Dedifferentiated amniotic fluid mesenchymal stem cell (primary cell): Measurements from ENCODE around the gene LHFPL3.
"Not testable (repeated sequence)": the region's sequence is repeated elsewhere in the genome, so short reads cannot be mapped to it uniquely, and the experiment has no call there.

Experiments
- DNase-seq: peaks from one replicate; pipeline ENCODE4 v3.0.0-alpha.2; 2016; ENCODE audit errors: extremely low spot score

The LHFPL3 gene

GRCh38 chr7:104584620-104585019 is 256.2 kb downstream of the LHFPL3 start:
- DNase-seq, result no peak

- DNase-seq, result not testable (repeated sequence)
Measured at GRCh38 chr7:104595591-104595990, 267.2 kb downstream of the LHFPL3 start.

GRCh38 chr7:104603957-104604356 is 275.6 kb downstream of the LHFPL3 start:
- DNase-seq, result no peak

- DNase-seq, result no peak
Measured at GRCh38 chr7:104604706-104605105, 276.3 kb downstream of the LHFPL3 start.

GRCh38 chr7:104621321-104621720 is 292.9 kb downstream of the LHFPL3 start:
- no peak for DNase-seq

GRCh38 chr7:104625956-104626355 is 297.6 kb downstream of the LHFPL3 start:
- DNase-seq, result no peak

GRCh38 chr7:104627516-104627915 is 299.1 kb downstream of the LHFPL3 start:
- no peak for DNase-seq

GRCh38 chr7:104628017-104628416 is 299.6 kb downstream of the LHFPL3 start:
- no peak for DNase-seq

GRCh38 chr7:104629408-104629807 is 301.0 kb downstream of the LHFPL3 start:
- DNase-seq, result no peak

- no peak for DNase-seq
Measured at GRCh38 chr7:104640506-104640905, 312.1 kb downstream of the LHFPL3 start.

- no peak for DNase-seq
Measured at GRCh38 chr7:104642560-104642959, 314.2 kb downstream of the LHFPL3 start.

GRCh38 chr7:104643587-104644217 is 315.3 kb downstream of the LHFPL3 start:
- no peak for DNase-seq

- no peak for DNase-seq
Measured at GRCh38 chr7:104650991-104651640, 322.7 kb downstream of the LHFPL3 start.

GRCh38 chr7:104652434-104652833 is 324.0 kb downstream of the LHFPL3 start:
- DNase-seq, result no peak

- DNase-seq, result no peak
Measured at GRCh38 chr7:104652865-104653264, 324.5 kb downstream of the LHFPL3 start.

GRCh38 chr7:104653825-104654401 is 325.5 kb downstream of the LHFPL3 start:
- DNase-seq, result no peak

GRCh38 chr7:104655592-104655991 is 327.2 kb downstream of the LHFPL3 start:
- DNase-seq, result no peak

GRCh38 chr7:104656467-104656866 is 328.1 kb downstream of the LHFPL3 start:
- no peak for DNase-seq

- DNase-seq, result no peak
Measured at GRCh38 chr7:104657134-104657533, 328.7 kb downstream of the LHFPL3 start.

GRCh38 chr7:104661575-104661974 is 333.2 kb downstream of the LHFPL3 start:
- no peak for DNase-seq

GRCh38 chr7:104664648-104665047 is 336.2 kb downstream of the LHFPL3 start:
- no peak for DNase-seq

GRCh38 chr7:104677587-104677986 is 349.2 kb downstream of the LHFPL3 start:
- no peak for DNase-seq

GRCh38 chr7:104679085-104679484 is 350.7 kb downstream of the LHFPL3 start:
- DNase-seq, result no peak
